Lower leg skin (tissue), 3 donors: ENCODE measurements around the gene LRPPRC.

Experiments
- CTCF ChIP-seq, 3 donors: fragments of 450-650 bp; IDR thresholded peaks; one replicate each; pipeline ENCODE4 v1.5.1; 2016; ENCODE audit warnings: antibody characterized with exemption in 3 of 3, mild to moderate bottlenecking in 3 of 3, moderate library complexity in 2 of 3
- POLR2A ChIP-seq, 2 donors: fragments of 450-650 bp; IDR thresholded peaks; one replicate each; pipeline ENCODE4 v1.6.1; 2016 to 2017; ENCODE audit warnings: antibody characterized with exemption in 2 of 2, mild to moderate bottlenecking in 1 of 2, moderate library complexity in 1 of 2

GRCh38 chr2:44045061-44045460, 49.3 kb upstream of the LRPPRC start:
- no peak for TF ChIP-seq CTCF (IDR thresholded peaks at IDR 0.05)
- TF ChIP-seq POLR2A (IDR thresholded peaks at IDR 0.05), result no peak
